GM19455 (cell line): ENCODE results near the gene R3HDM4.

Experiments
- ATAC-seq: cut with Tn5 transposase; IDR thresholded peaks from one replicate; pipeline ENCODE4 v1.9.1; 2021; ENCODE audit not compliant: unreplicated experiment

Gene R3HDM4

DNA sequence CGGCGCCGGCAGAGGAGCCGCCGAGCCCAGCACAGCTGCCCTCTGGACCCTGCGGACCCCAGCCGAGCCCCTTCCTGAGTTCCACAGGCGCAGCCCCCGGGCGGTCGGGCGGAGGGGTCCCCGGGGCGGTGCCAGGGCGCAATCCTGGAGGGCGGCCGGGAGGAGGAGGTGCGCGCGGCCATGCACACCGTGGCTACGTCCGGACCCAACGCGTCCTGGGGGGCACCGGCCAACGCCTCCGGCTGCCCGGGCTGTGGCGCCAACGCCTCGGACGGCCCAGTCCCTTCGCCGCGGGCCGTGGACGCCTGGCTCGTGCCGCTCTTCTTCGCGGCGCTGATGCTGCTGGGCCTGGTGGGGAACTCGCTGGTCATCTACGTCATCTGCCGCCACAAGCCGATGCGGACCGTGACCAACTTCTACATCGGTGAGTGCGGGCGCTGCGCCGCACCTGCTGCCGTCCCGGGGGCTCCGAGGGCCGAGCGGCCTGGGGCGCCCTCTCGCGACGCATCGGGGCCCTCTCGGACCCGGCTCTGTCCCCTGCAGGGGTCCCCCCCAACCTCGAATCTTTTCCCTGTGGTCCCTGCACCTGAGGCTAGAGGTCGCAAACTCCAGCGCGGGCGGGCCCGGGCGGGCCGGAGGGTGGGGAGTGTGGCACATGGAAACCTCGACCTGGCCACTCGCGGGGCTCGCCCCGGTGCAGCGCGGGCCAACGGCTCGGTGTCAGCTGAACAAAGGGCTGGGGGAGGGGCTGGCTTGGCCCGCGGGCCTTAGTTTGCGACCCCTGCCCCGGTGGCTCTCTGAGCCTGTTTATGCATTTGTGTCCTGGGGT, 4.5 kb upstream of the R3HDM4 start, which contains the start of gene KISS1R:
KISS1R (plus strand) TSS at position 11 of the 829 bp plus-strand sequence; CDS start at position 181, 170 bp downstream.
- ATAC-seq = no peak

DNA sequence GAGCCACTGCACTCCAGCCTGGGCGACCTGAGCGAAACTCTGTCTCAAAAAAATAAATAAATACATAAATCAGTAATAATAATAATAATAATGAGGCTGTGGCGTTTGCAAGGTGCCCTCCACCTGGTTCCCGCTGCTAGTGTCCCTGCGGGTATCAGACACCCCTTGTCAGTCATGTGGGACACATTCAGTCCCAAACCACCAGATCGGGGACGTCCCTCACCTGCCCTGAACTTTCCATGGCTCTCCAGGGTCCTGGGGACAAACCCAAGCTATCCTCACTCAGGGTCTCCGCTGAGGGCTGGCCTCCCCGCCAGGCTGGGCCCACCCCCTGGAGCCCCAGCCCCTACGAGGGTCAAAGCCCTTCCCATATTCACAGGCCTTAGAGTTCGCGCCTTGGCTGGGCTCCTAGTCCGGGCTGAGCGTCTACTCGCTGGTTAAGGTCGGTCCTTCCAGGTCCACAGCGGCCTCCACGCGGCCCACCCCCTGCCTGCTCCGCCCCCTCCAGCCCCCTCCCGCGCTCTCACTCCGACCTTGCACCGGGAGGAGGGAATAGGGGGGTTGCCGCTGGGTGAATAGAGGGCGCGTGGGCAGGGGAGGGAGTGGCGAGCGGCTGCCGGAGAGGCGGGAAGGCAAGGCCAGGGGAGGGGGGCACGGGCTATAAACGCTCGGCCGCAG, 3.8 kb upstream of the R3HDM4 start:
- no peak for ATAC-seq

DNA sequence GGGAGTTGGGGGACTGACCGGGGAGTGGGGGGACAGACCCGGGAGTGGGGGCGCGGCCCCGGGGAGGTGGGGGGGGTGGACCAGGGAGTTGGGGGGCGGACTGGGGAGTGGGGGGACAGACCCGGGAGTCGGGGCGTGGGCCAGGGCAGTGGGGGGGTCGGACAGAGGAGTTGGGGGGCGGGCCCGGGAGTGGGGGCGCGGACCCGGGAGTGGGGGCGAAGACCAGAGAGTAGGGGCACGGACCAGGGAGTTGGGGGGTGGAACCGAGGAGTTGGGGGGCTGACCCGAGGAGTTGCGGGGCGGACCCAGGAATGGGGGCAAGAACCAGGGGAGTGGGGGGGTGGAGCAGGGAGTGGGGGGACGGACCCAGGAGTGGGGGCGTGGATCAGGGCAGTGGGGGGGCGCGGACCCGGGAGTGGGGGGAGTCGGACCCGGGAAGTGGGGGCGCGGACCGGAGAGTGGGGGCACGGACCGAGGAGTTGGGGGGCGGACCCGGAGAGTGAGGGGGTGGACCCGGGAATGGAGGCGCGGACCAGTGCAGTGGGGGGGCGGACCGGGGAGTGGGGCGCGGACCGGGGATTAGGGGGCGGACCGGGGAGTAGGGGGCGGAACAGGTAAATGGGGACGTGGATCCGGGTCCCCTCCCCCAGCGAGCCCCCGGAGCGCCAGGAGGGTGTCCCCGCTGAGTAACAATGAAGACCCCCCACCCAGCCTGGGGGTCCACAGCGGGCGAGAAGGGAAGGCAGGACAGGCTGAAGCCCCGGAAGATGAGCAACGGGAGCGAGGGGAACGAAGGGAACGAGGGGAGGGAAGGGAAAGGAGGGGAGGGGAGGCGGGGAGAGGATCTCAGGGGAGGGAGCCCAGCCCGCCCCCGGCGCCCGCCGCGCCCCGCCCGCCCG, 589 bp downstream of the R3HDM4 start:
- ATAC-seq = no peak

DNA sequence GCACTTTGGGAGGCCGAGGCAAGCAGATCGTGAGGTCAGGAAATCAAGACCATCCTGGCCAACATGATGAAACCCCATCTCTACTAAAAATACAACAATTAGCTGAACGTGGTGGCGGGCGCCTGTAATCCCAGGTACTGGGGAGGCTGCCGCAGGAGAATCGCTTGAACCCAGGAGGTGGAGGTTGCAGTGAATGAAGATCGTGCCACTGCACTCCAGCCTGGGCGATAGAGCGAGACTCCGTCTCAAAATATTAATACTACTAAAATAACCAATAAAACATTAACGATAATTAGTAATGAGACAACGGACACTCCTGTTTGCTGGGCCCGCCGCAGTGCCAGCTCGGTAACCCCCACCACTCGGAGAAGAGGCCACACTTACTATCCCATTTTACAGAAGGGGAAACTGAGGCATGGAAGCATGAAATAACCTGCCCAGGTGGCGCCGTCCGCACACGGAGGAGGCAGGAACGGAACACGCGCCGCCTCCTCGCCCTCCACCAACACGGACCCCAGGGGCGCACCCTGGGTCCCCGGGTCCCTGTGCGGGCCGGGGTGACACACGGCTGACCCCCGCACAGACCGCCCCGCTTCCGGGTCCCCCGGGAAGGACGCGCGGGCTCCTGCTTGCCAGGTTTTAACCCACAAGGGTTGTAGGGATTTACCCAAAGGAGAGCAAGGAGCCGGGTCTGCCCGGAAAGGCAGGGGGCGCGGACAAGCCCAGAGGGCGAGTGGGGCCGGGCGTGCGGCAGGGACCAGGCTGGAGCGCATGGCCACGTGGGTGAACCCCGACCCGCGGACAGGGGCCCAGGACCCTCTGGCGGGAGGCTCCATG, 1.6 kb downstream of the R3HDM4 start:
- ATAC-seq = no peak

DNA sequence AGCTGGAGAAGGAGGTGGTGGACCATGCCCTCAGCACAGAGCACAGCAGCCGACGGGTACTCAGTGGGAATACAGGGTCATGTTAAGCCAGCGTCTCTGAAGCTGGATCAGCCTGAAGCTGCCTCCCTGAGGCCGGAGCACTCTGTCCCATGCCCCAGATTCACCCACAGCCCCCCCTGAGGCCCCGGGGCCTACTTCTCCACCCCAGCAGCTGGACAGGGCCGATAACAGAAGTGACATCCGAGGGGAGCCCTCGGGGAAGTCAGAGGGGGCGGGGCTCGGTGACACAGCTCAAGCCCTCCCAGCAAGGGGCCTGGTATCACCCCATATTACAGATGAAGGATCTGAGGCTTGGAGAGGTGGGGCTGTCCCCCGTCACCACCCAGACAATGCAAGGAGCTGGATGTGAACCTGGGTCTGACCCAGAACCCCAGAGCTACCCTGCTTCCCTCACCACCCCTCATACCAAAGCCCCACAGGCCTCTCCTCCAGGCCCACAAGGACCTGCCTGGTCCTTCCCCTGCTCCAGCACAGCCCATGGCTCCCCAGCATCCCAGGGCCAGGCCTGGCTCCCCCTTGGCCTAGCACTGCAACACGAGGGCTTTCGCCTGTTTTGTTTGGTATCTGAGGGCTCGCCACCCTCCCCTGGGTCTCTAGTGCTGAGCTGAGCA, 5.7 kb downstream of the R3HDM4 start:
- no peak for ATAC-seq

DNA sequence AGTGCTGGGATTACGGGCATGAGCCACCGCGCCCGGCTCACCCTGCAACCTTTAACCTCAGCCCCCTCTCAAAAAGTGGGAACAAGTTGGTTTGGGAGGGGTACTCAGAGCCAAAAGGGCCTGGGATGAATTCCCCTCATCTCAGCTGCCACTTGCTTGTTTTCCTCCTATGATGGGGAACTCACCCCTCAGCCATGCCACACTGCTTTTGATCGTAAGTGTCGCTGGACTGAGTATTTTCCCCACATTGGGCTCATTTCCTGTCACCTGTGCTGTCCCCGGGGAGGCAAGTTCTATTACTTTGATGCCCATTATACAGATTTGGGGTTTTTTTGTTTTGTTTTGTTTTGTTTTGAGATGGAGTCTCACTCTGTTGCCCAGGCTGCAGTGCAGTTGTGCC, 6.5 kb downstream of the R3HDM4 start:
- ATAC-seq = no peak

DNA sequence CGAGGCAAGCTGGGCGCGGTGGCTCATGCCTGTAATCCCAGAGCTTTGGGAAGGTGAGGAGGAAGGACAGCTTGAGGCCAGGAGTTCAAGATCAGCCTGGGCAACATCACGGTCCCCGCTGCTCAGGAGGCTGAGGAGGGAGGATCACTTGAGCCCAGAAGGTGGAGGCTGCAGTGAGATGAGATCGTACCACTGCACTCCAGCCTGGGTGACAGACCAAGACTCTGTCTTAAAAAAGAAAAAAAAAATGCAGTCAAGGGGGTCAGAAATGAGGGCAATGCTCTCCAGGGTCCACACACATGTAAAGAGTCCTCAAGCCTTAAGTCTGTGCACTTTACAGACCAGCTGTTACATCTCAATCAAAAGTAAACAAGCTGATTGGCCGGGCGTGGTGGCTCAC, 8.5 kb downstream of the R3HDM4 start:
- no peak for ATAC-seq

DNA sequence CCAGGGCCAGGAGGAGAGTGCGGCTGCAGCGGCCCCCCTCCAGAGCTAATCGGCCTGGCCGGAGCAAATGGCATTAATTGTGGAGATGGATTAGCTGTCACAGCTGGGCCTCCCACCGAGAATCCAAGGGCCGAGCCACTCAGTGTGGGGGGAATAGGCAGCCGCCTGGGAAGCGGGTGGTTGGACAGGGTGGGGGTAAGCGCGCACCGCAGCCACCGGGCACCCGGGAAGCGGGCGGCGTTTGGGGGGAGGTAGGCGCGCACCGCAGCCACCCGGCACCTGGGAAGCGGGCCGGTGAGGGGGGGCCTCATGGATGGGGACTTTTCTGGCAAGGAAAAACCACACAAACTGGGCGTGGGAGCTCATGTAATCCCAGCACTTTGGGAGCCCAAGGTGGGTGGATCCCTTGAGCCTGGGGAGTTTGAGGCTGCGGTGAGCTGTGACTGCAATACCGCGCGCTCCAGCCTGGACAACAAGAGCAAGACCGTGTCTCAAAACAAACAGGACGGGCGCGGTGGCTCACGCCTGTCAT, 9.7 kb downstream of the R3HDM4 start:
- ATAC-seq = no peak

DNA sequence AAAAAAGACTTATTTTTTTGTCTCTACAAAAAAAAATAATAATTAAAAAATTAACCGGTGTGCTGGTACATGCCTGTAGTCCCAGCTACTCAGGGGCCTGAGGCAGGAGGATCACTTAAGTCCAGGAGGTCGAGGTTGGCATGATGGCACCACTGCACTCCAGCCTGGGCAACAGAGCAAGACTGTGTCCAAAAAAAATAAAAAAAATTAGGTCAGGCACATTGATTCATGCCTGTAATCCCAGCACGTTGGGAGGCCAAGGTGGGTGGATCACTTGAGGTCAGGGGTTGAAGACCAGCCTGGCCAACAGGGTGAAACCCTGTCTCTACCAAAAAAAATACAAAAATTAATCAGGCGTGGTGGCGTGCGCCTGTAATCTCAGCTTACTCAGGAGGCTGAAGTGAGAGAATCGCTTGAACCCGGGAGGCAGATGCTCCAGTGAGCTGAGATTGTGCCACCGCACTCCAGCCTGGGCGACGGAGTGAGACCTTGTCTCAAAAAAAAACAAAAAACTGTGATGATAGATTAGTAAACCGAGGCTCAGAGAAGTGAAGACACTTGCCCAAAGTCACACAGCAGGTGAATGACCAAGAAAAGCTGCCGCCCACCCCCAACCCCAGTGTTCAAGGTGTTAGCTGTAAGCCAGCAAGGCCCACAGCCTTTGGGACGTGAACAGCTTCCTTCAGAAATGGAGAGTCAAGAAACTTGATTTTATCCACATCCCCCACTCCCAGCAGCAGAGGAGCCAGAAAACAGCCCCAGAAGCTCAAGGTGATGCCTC, 10.4 kb downstream of the R3HDM4 start:
- no peak for ATAC-seq

DNA sequence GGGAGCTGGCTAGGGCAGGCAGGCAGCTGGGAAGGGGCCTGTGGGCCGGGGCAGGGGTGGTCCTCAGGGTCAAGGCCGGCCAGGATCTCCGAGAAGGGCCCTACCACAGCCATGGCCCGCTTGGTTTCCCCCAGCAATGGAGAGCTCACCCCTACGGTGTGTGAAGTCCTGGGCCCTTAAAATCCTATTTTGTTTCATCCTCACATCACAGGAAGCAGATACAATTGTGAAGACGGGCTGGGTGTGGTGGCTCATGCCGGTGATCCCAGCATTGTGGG, 11.0 kb downstream of the R3HDM4 start:
- no peak for ATAC-seq

DNA sequence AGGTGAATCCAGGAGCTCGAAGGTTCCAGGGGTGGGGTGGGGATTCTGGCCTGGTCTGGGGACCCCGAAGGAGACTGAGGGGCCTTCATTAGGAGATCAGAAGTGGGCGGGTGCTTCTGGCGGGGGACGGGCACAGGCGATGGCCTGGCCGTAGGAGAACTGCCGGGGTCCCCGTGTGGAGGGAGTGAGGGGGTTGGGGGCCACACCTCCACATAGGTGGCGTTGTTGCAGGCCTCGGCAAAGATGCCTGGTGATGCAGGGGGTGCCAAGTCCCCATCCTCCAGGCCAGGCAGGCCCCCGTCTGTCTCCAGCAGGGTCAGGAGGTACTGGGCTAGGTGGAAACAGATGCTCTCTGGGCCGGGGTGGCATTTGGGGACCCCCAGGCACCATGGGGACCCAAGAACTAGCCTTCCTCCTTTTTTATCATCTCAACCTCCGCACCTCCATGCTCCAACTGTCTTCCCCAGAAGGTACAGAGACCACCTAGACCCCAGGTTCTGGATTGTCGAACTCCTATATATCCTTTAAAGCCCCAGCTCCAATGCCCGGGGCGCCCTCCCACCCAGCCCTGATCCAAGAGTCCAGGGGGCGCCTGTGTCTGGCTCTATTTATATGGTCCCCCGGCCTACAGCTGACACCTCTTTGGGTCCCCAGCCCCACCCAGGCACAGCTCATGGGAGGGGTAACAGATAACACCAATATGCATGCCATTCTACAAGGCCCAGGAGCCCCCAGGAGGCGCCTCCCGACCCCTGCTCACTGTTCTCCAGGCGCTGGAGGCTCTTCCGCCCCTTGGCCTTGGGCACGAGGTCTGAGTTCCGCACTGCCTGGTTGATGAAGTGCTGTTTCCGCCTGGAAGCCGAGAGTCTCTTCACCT, 11.6 kb downstream of the R3HDM4 start:
- no peak for ATAC-seq

DNA sequence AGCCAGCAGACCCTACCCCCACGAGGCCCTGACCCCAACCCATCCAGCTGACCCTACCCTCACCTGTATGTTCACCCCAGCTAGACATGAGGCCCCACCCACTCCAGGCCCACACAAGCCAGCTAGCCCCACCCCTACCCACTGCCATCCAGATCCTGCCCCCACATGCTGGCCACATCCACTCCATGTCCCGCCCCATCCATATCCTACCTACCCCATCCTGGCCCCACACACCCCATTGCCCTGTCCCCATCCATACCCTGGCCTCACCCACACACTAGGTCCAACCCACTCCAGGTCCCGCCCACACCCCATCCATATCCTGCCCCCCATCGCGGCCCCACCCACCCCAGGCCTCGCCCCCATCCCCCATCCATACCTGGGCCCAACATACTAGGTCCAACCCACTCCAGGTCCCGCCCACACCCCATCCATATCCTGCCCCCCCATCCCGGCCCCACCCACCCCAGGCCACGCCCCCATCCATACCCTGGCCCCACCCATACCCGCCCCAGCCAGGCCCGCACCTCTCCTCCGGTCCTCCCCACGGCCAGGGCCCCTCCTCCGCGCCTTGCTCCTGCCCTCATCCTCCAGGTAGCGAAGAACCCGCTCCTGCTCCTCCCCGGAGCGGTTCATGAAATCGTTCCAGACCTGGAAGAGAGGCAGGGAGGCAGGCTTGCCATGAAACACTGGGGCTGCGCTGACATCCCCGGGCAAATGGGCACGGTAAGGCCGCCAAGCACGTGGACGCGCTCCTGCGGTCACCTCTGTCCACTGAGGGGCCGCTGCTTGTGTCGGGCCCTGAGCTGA, 12.5 kb downstream of the R3HDM4 start:
- ATAC-seq = no peak

DNA sequence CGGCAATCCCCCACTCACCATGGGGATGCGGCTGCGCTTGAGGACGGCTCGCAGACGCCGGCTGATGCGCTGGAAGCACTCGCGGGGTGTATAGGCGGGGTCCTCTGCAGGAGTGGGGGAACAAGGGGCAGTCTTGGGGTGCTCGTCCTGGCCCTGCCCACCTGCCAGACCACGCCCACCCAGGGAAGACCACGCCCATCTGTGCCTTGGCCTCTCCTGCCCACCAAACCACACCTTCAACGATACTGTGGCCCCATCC, 13.0 kb downstream of the R3HDM4 start:
- no peak for ATAC-seq

DNA sequence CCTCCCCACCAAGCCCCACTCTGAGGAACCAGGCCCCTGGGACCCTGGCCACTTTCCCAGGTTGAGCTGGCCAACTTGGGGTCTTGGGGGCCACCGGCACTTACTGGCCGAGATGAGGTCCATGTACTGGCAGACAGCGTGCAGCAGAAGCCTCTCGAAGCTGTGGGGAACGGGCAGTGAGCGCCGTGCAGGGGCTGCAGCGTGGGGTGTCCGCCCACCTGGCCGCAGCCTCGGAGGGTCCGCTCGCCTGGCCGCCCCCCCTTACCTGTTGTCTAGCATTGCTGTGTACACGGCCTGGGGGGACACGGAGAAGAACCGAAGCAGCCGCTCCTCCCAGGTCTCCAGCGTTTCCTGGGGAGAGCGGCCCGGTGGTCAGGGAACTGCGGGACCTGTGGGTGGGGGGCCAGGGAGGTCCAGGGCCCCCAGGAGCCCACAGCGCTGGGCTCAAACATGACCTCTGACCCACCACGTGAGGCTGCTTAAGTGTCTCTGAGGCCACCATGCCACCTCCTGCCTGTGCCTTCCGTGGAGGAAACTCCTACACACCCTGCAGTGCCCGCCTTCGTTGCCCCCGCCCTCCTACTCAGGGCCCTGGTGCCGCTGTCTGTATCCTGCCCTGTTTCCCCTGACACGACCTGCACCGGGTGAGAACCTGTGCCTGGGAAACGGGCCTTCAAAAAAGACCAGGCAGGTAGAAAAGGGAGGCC, 13.5 kb downstream of the R3HDM4 start:
- ATAC-seq = no peak

DNA sequence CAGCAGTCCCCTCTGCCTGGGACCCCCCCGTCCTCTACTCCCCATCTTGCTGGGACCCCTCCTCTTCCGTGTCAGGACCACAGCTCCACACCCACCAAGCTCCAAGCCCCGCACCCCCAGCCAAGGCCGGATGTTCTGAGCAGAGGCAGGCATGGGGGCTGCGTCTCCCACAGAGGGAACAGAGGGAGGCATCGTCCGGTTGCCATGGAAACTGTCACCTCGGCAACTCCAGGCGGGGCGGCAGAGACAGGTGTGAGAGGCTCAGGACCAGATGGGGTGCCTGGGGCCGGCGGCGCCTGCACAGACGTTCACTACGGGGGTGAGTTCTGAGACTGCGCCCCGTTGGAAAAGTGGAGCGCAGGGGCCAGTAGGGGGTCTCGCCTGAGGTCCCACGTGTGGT, 14.4 kb downstream of the R3HDM4 start:
- no peak for ATAC-seq

DNA sequence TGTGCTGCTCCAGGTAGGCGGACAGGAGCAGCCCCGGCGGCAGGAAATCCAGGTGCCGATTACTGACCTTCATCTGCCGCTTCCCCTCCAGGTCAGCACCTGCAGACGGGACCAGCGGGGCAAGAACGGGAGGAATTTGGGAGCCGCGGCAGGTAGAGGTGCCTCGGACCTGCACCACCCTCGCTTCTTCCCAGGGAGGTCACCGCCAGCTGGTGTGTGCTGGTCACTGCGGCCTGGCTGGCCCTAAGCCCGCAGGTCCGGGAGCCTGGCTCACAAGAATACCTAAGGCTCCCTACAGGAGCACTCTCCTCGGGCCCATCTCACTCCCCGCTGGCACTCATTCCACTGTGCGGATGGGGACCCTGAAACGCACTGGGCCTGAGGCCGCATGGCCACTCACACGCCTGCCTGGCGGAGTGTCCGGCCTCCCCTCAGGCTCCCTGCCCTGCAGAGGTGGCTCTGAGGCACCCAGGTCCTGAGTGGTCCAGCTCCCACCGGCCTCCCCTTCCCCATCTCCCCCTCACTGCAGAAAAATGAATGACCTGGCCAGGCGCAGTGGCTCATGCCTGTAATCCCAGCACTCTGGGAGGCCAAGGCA, 15.5 kb downstream of the R3HDM4 start:
- ATAC-seq = no peak

DNA sequence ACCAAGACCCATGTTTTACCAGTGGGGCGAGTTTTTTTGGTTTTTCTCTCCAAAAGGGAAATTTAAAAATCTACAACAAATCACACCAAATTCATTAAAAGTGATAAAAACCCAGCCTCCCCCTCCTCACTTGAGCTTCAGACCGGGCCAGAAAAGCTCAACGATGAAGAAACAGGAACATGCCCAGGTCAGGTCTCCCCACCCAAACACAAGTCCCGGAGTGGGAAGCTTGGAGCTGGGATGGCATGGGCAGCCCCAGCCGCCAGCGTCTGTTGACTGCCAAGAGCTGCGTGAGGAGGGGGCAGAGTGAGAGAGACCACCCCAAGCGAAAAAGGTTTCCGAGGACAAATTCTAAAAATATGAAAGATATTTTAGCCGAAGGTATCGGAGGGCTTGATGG, 16.0 kb downstream of the R3HDM4 start:
- no peak for ATAC-seq
